ENCODE results near the gene COL12A1.

- TF ChIP-seq CTCF (IDR thresholded peaks at IDR 0.05; ENCODE audit: low read depth, low read length) = no peak
- TF ChIP-seq POLR2A (IDR thresholded peaks at IDR 0.05; ENCODE audit: extremely low read depth, insufficient read length) = no peak
Observed at GRCh38 chr6:75116946-75117345, 88.9 kb downstream of the COL12A1 start.
